OCI-LY7 (cell line): ENCODE results near the gene PTPRB. TPM values are rescaled to one million over a fixed set of nuclear protein-coding genes. Genes with fewer than 3 reads are reported as not detected.

Experiments used
- BruUV-seq: library from RNA; stranded (reverse); fragments of 400-500 nt; replicated peaks from 2 replicates; lab custom pipeline; 2021; lab: Mats Ljungman, UMichigan
- CTCF ChIA-PET: fragments of 300-600 bp; sonication (Branson Sonifier 250); formaldehyde crosslinking; loops from one replicate; lab custom pipeline; 2022; ENCODE audit warnings: antibody characterized with exemption; ENCODE audit not compliant: unreplicated experiment; lab: Charles Lee
- POLR2A ChIA-PET: fragments of 300-600 bp; sonication (Branson Sonifier 250); formaldehyde crosslinking; loops from one replicate; lab custom pipeline; 2022; ENCODE audit warnings: antibody characterized with exemption; lab: Charles Lee
- DNase-seq: peaks from one replicate; pipeline ENCODE4 v3.0.0-alpha.2; 2015; ENCODE audit warnings: low spot score
- H2AFZ ChIP-seq: fragments of 200-600 bp; sonication (generic), shearing (Covaris generic); 2 replicates; pipeline ENCODE4 v1.6.1; 2014; ENCODE audit warnings: mild to moderate bottlenecking, antibody characterized with exemption, low read length, moderate library complexity
- H3K27ac ChIP-seq: fragments of 200-600 bp; sonication (generic); 2 replicates; pipeline ENCODE4 v1.5.1; 2014; ENCODE audit warnings: mixed run types, low read depth, mild to moderate bottlenecking, moderate library complexity, low read length, inconsistent platforms; ENCODE audit not compliant: poor library complexity, severe bottlenecking
- H3K36me3 ChIP-seq: fragments of 200-600 bp; sonication (generic); 2 replicates; pipeline ENCODE4 v1.6.1; 2014; ENCODE audit warnings: mild to moderate bottlenecking, antibody characterized with exemption, low read length, moderate library complexity, mixed read lengths; ENCODE audit not compliant: insufficient read depth
- H3K4me1 ChIP-seq: fragments of 200-600 bp; sonication (generic); 2 replicates; pipeline ENCODE4 v1.5.1; 2014; ENCODE audit warnings: mild to moderate bottlenecking, low read length; ENCODE audit not compliant: insufficient read depth, poor library complexity, severe bottlenecking
- H3K4me2 ChIP-seq: fragments of 200-600 bp; sonication (generic); 2 replicates; pipeline ENCODE4 v1.6.1; 2014; ENCODE audit warnings: mild to moderate bottlenecking, low read length
- H3K4me3 ChIP-seq: fragments of 200-600 bp; sonication (generic); 2 replicates; pipeline ENCODE4 v1.5.1; 2014; ENCODE audit warnings: mild to moderate bottlenecking, low read depth, low read length; ENCODE audit not compliant: poor library complexity, severe bottlenecking
- H3K79me2 ChIP-seq: fragments of 200-600 bp; sonication (generic); 2 replicates; pipeline ENCODE4 v1.6.1; 2016; ENCODE audit warnings: low read depth, mild to moderate bottlenecking, low read length, moderate library complexity, mixed read lengths; ENCODE audit not compliant: insufficient read depth
- H3K9me2 ChIP-seq: fragments of 200-600 bp; sonication (generic); 2 replicates; pipeline ENCODE4 v1.6.1; 2016; ENCODE audit warnings: mild to moderate bottlenecking, low read length, mixed read lengths; ENCODE audit not compliant: insufficient read depth
- H3K9me3 ChIP-seq: fragments of 200-600 bp; sonication (generic); 2 replicates; pipeline ENCODE4 v1.6.1; 2014; ENCODE audit warnings: mild to moderate bottlenecking, mixed run types, low read length, mixed read lengths
- H4K20me1 ChIP-seq: fragments of 200-600 bp; sonication (generic); 2 replicates; pipeline ENCODE4 v1.6.1; 2014; ENCODE audit warnings: mild to moderate bottlenecking, antibody characterized with exemption, low read length, moderate library complexity, mixed read lengths; ENCODE audit not compliant: insufficient read depth
- EZH2phosphoT487 ChIP-seq: fragments of 200-600 bp; sonication (generic); IDR thresholded peaks from 2 replicates; pipeline ENCODE4 v1.6.1; 2018; ENCODE audit warnings: low read depth, borderline replicate concordance, mild to moderate bottlenecking, mixed run types, antibody characterized with exemption, low read length, moderate library complexity, mixed read lengths
- intact Hi-C: fragments of 100-400 bp; cut with micrococcal nuclease; formaldehyde crosslinking; loops from one replicate; pipeline ENCODE4 v1.10.0; 2022; ENCODE audit not compliant: unreplicated experiment
- total RNA-seq, 2 experiments: library from RNA; depleted of rRNA in 1 of 2; stranded (reverse); fragments of >200 nt in 1 of 2; shearing (Covaris generic) in 1 of 2; gene quantifications; 2 replicates each; pipeline ENCODE4 v1.2.3, GENCODE V29; 2014 to 2022
- TF ChIP-seq, protein P1 (sequence below): fragments of 200-600 bp; sonication (generic); conservative IDR thresholded peaks from 2 replicates; pipeline ENCODE4 v1.5.1; 2014; ENCODE audit warnings: mild to moderate bottlenecking, antibody characterized with exemption, low read length, moderate library complexity, mixed read lengths

The PTPRB gene
- total RNA-seq, 2 experiments from 2014 or later: not detected

DNA sequence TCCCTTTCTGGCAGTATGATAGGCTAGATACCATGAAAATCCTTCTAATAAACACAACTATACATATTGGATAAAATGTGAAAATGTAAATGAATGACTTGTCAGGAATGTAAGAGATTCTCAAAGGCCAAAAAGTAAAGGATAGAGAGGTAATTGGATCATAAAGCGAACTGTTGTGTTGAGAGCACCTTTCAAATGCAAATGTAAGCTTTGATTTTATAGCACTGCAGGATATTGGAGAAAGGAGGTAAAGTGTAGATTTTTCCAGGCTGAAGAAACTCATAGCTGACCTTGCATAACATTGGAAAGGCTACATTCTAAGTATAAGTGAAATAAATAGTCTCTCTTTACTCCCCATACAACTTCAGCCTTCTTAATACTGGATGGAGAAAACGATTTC is 54.0 kb downstream of the PTPRB start:
- no peak overlapping the region for H3K27ac ChIP-seq
- H3K79me2 ChIP-seq: no peaks in the 10 kb centered on the region
- ChIA-PET POLR2A (interaction anchor here (0.6 to 0.8 kb wide), 3 partner anchors 20 to 716 kb away, joined by 3 read pairs; no protein-coding TSS in a partner anchor), CTCF (no interaction called here)
- no peak for TF ChIP-seq EZH2phosphoT487
- TF ChIP-seq, protein P1, sequence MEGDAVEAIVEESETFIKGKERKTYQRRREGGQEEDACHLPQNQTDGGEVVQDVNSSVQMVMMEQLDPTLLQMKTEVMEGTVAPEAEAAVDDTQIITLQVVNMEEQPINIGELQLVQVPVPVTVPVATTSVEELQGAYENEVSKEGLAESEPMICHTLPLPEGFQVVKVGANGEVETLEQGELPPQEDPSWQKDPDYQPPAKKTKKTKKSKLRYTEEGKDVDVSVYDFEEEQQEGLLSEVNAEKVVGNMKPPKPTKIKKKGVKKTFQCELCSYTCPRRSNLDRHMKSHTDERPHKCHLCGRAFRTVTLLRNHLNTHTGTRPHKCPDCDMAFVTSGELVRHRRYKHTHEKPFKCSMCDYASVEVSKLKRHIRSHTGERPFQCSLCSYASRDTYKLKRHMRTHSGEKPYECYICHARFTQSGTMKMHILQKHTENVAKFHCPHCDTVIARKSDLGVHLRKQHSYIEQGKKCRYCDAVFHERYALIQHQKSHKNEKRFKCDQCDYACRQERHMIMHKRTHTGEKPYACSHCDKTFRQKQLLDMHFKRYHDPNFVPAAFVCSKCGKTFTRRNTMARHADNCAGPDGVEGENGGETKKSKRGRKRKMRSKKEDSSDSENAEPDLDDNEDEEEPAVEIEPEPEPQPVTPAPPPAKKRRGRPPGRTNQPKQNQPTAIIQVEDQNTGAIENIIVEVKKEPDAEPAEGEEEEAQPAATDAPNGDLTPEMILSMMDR: no peak
- no peaks in the 10 kb centered on the region for H3K4me1 ChIP-seq
- no peaks in the 10 kb centered on the region for H3K36me3 ChIP-seq
- BruUV-seq: no TSS peak
- intact Hi-C loops: no loop called here
- H4K20me1 ChIP-seq: no peaks in the 10 kb centered on the region
- no peak overlapping the region for H3K4me3 ChIP-seq
- H3K9me3 ChIP-seq: 0 out of 2 replicates have a peak, but pooled peaks cover 17% of the 10 kb centered on the region
- no peak for DNase-seq
- H3K4me2 ChIP-seq: no peak overlapping the region
- no peaks in the 10 kb centered on the region for H3K9me2 ChIP-seq
- no peak overlapping the region for H2AFZ ChIP-seq

DNA sequence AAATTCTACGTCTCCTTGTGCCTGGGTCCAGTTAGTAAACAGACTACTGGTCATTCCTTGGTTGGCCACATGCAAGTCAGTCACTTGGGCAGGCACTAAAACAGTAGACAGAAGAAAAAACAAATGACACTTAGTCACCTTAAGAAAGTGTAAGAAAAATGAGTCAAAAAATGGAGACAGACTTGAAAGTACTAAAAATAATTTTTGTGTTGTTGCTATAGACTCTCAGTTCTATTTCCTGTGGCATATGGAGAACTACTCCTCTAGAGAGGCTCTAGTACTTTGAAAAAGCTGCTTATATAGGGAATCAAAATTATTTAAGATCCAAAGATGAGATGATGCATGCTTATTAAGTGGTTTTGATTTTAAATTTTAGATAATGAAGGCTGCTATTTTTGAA is 56.0 kb downstream of the PTPRB start:
- Histone ChIP-seq H2AFZ (no peak overlapping the region), H3K9me3 (0 out of 2 replicates have a peak, but pooled peaks cover 17% of the 10 kb centered on the region), H3K79me2 (no peaks in the 10 kb centered on the region), H3K4me3 (no peak overlapping the region), H3K9me2 (no peaks in the 10 kb centered on the region), H3K4me2 (no peak overlapping the region), H3K27ac (no peak overlapping the region), H3K36me3 (no peaks in the 10 kb centered on the region), H3K4me1 (no peaks in the 10 kb centered on the region), H4K20me1 (no peaks in the 10 kb centered on the region)
- BruUV-seq: no TSS peak
- intact Hi-C loops: no loop called here
- ChIA-PET CTCF (no interaction called here), POLR2A (interaction anchor here (1.0 kb wide), 1 partner anchor 112 kb away, joined by 3 read pairs; no protein-coding TSS in a partner anchor)
- no peak for DNase-seq
- TF ChIP-seq, protein P1: no peak
- TF ChIP-seq EZH2phosphoT487: no peak

DNA sequence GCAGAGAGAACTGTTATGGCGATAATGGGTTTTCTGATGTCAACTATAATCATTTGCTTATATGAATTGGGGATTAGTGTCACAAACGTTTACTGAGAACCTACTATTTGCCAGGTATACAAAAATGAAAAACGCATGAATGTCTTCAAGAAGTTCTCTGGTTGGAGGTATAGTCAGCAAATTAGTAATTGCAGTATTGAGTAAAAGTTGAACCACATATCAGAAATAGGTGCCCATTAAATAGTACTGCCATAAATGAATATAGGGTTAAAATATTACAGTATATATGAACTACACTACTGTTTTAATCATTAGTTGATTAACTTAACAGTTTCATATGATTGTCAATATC is 60.0 kb downstream of the PTPRB start:
- no peaks in the 10 kb centered on the region for H4K20me1 ChIP-seq
- H2AFZ ChIP-seq: no peak overlapping the region
- no peak overlapping the region for H3K4me2 ChIP-seq
- no peaks in the 10 kb centered on the region for H3K79me2 ChIP-seq
- CTCF ChIA-PET: interaction anchor here (1.0 kb wide), 1 partner anchor 697 kb away, joined by 8 read pairs; no protein-coding TSS in a partner anchor
- TF ChIP-seq EZH2phosphoT487: no peak
- TF ChIP-seq, protein P1: peak; percentile 14; the same call in 1 of the 2 replicates
- H3K4me1 ChIP-seq: no peaks in the 10 kb centered on the region
- POLR2A ChIA-PET: interaction anchor here (0.6 to 1.2 kb wide), 7 partner anchors 116 to 992 kb away, joined by 3 to 6 read pairs (median 3); partner anchors contain the start of gene CCT2
- H3K9me3 ChIP-seq: no peaks in the 10 kb centered on the region
- H3K9me2 ChIP-seq: no peaks in the 10 kb centered on the region
- no peak overlapping the region for H3K4me3 ChIP-seq
- no peaks in the 10 kb centered on the region for H3K36me3 ChIP-seq
- intact Hi-C loops: loop anchor here (1.0 to 10.0 kb wide), 5 partner anchors 90 to 698 kb away; partner anchors contain the start of gene KCNMB4
- BruUV-seq: no TSS peak
- H3K27ac ChIP-seq: no peak overlapping the region
- DNase-seq: no peak
